Ishikawa (cell line): ENCODE measurements around the gene SUMO4.

Source experiments
- CEBPB ChIP-seq: IDR thresholded peaks from 2 replicates; pipeline ENCODE4 v1.6.1; 2012
- CREB1 ChIP-seq: IDR thresholded peaks from 2 replicates; pipeline ENCODE4 v1.6.1; 2012; ENCODE audit warnings: low read depth
- EGR1 ChIP-seq: IDR thresholded peaks from 2 replicates; pipeline ENCODE4 v1.6.1; 2012
- EP300 ChIP-seq: IDR thresholded peaks from 2 replicates; pipeline ENCODE4 v1.6.1; 2012; ENCODE audit warnings: borderline replicate concordance
- FOXM1 ChIP-seq: IDR thresholded peaks from 2 replicates; pipeline ENCODE4 v1.6.1; 2012; ENCODE audit warnings: low read depth, borderline replicate concordance
- NFIC ChIP-seq: IDR thresholded peaks from 2 replicates; pipeline ENCODE4 v1.6.1; 2012
- RAD21 ChIP-seq: IDR thresholded peaks from 2 replicates; pipeline ENCODE4 v1.6.1; 2012; ENCODE audit warnings: low read depth
- TAF1 ChIP-seq: IDR thresholded peaks from 2 replicates; pipeline ENCODE4 v1.6.1; 2012; ENCODE audit warnings: low read depth, mild to moderate bottlenecking
- TCF12 ChIP-seq: IDR thresholded peaks from 2 replicates; pipeline ENCODE4 v1.6.1; 2012; ENCODE audit warnings: low read depth
- TEAD4 ChIP-seq: IDR thresholded peaks from 2 replicates; pipeline ENCODE4 v1.6.1; 2012
- YY1 ChIP-seq: IDR thresholded peaks from 2 replicates; pipeline ENCODE4 v1.6.1; 2012; ENCODE audit warnings: low read depth
- ZBTB7A ChIP-seq: IDR thresholded peaks from 2 replicates; pipeline ENCODE4 v1.6.1; 2012; ENCODE audit warnings: low read depth
- TF ChIP-seq, protein P1 (sequence below): IDR thresholded peaks from 2 replicates; pipeline ENCODE4 v1.6.1; 2012; ENCODE audit warnings: low read depth, mild to moderate bottlenecking
- TF ChIP-seq, protein P2 (sequence below): IDR thresholded peaks from 2 replicates; pipeline ENCODE4 v1.6.1; 2012
- TF ChIP-seq, protein P3 (sequence below): IDR thresholded peaks from 2 replicates; pipeline ENCODE4 v1.6.1; 2012

SUMO4 gene

DNA sequence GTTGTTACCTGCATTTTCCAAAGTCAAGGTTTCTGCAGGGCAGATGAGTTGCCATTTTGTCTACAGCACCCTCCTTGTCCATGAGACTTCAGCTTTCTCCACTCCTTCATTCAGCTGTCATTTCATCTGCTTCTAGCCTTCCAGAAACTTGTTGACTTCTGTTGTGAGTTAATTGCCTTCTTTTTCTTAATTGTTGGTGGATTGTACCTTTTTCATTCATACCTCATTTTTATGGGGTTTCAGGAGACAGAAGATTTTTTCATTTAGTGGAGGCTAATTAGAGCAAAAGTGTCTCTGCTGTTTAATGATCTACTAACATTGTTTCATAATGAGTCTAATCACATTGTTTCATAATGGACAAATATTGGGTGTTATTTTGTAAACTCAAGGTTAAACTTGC, 7.5 kb upstream of the SUMO4 start:
- TF ChIP-seq TEAD4 = no peak
- no peak for TF ChIP-seq RAD21
- TF ChIP-seq ZBTB7A = no peak
- TF ChIP-seq NFIC = no peak
- no peak for TF ChIP-seq YY1
- TF ChIP-seq CEBPB = no peak
- TF ChIP-seq TCF12 = no peak
- TF ChIP-seq, protein P1, sequence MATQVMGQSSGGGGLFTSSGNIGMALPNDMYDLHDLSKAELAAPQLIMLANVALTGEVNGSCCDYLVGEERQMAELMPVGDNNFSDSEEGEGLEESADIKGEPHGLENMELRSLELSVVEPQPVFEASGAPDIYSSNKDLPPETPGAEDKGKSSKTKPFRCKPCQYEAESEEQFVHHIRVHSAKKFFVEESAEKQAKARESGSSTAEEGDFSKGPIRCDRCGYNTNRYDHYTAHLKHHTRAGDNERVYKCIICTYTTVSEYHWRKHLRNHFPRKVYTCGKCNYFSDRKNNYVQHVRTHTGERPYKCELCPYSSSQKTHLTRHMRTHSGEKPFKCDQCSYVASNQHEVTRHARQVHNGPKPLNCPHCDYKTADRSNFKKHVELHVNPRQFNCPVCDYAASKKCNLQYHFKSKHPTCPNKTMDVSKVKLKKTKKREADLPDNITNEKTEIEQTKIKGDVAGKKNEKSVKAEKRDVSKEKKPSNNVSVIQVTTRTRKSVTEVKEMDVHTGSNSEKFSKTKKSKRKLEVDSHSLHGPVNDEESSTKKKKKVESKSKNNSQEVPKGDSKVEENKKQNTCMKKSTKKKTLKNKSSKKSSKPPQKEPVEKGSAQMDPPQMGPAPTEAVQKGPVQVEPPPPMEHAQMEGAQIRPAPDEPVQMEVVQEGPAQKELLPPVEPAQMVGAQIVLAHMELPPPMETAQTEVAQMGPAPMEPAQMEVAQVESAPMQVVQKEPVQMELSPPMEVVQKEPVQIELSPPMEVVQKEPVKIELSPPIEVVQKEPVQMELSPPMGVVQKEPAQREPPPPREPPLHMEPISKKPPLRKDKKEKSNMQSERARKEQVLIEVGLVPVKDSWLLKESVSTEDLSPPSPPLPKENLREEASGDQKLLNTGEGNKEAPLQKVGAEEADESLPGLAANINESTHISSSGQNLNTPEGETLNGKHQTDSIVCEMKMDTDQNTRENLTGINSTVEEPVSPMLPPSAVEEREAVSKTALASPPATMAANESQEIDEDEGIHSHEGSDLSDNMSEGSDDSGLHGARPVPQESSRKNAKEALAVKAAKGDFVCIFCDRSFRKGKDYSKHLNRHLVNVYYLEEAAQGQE = no peak
- TF ChIP-seq, protein P2, sequence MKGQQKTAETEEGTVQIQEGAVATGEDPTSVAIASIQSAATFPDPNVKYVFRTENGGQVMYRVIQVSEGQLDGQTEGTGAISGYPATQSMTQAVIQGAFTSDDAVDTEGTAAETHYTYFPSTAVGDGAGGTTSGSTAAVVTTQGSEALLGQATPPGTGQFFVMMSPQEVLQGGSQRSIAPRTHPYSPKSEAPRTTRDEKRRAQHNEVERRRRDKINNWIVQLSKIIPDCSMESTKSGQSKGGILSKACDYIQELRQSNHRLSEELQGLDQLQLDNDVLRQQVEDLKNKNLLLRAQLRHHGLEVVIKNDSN = no peak
- no peak for TF ChIP-seq EGR1
- TF ChIP-seq, protein P3, sequence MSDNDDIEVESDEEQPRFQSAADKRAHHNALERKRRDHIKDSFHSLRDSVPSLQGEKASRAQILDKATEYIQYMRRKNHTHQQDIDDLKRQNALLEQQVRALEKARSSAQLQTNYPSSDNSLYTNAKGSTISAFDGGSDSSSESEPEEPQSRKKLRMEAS = no peak
- no peak for TF ChIP-seq TAF1
- no peak for TF ChIP-seq EP300
- no peak for TF ChIP-seq CREB1
- no peak for TF ChIP-seq FOXM1

DNA sequence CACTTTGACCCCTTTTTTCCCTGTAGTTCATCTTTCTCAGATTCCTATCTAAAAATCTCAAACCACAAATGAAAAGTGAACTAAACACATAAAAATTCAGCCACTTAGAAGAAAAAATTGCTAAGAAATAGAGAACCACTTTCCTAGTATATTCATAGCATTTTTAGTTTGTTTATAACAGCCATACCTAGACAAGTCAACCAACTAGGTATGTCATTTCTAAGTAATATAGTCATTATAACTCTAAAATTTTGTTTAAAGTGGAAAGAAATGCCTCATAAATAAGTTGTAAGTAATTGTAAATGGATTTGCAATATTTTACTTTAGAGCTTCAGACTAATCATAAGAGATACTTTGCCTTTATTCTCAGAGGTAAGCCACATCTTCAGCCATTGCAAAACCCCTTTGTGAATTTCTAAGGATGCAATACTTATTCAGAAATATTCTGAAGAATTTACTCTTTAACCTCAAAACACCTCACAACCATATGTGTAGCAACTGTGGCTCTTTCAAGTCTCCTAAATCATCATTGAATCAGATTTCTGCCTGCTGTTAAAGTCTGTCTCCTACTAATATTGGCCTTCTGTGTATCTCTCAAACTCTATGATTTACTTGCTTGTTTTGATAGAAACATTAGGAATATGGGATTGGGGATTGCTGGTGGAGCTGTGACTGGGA, 6.9 kb upstream of the SUMO4 start:
- TF ChIP-seq FOXM1 = no peak
- TF ChIP-seq NFIC = no peak
- TF ChIP-seq EGR1 = no peak
- TF ChIP-seq TCF12 = no peak
- no peak for TF ChIP-seq TEAD4
- no peak for TF ChIP-seq CREB1
- TF ChIP-seq CEBPB = no peak
- TF ChIP-seq ZBTB7A = no peak
- TF ChIP-seq, protein P1 = no peak
- no peak for TF ChIP-seq EP300

DNA sequence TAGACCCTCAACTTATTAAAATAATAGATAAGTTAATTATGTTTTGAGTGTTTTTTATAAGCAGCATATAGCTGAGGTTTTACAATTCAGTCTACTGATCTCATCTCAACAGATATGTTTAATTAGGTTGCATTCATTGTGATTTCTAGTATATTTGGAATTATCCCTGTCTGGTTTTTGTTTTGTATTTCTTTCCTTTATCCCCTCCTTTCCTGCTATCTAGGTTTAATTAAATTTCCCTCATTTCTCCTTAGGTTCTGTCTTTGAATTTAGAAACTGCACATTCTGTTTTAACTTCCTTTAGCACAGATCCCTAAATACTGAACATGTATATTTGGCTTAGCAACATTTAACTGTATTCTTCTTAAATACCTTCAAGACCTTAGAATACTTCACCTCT, 4.9 kb upstream of the SUMO4 start:
- TF ChIP-seq, protein P3 = no peak
- no peak for TF ChIP-seq CEBPB
- no peak for TF ChIP-seq ZBTB7A
- TF ChIP-seq, protein P1 = no peak
- TF ChIP-seq TEAD4 = no peak
- no peak for TF ChIP-seq CREB1
- TF ChIP-seq EGR1 = no peak
- no peak for TF ChIP-seq TCF12
- TF ChIP-seq, protein P2 = no peak

DNA sequence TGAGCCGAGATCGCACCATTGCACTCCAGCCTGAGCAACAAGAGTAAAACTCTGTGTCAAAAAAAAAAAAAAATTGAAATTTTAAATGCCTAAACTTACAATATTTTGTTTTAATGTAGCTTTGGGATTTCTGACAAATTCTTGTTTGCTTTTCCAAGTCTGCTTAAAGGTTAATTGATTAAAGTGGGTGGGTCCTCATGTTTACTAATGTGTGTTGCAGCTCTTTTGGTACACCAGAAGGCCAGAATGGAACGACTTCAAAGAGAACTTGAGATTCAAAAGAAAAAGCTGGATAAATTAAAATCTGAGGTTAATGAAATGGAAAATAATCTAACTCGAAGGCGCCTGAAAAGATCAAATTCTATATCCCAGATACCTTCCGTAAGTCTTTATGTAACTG, 2.7 kb upstream of the SUMO4 start:
- TF ChIP-seq TAF1 (no peak), RAD21 (no peak), EP300 (no peak), CEBPB (no peak), CREB1 (no peak), TCF12 (no peak), TEAD4 (no peak), YY1 (no peak), FOXM1 (no peak)
- TF ChIP-seq, protein P3 = no peak
- TF ChIP-seq, protein P2 = no peak
